Adrenal gland (tissue), 5 donors: ENCODE data around the gene INPP5A.

ENCODE experiments used
- CTCF ChIP-seq, 6 experiments: fragments of 450-650 bp in 4 of 6; fragments of 200-600 bp in 2 of 6; sonication (generic) in 1 of 6; IDR thresholded peaks; 1 replicate in 5 of 6; 2 replicates in 1 of 6; pipeline versions ENCODE4 v1.5.1 to v1.8.0; 2016 to 2021; ENCODE audit warnings: antibody characterized with exemption in 6 of 6, mild to moderate bottlenecking in 2 of 6, moderate library complexity in 1 of 6
- POLR2A ChIP-seq, 2 donors: fragments of 450-650 bp; IDR thresholded peaks; one replicate each; pipeline ENCODE4 v1.6.1; 2017; ENCODE audit warnings: antibody characterized with exemption in 2 of 2, mild to moderate bottlenecking in 2 of 2, moderate library complexity in 1 of 2
- donor health status: DM: no; HTN: no; CAD: no.

- TF ChIP-seq CTCF (IDR thresholded peaks at IDR 0.05) (no peak), POLR2A (IDR thresholded peaks at IDR 0.05) (no peak)
Measured at GRCh38 chr10:132770061-132771021, 232.8 kb downstream of the INPP5A start.
